HG02885 (cell line): ENCODE measurements around the gene DIABLO.
"Not testable (repeated sequence)": the region's sequence is repeated elsewhere in the genome, so short reads cannot be mapped to it uniquely, and the experiment has no call there.

Experiments used
- ATAC-seq: cut with Tn5 transposase; IDR thresholded peaks from one replicate; pipeline ENCODE4 v1.9.1; 2021; ENCODE audit warnings: mild to moderate bottlenecking; ENCODE audit not compliant: unreplicated experiment, poor library complexity

The DIABLO gene

DNA sequence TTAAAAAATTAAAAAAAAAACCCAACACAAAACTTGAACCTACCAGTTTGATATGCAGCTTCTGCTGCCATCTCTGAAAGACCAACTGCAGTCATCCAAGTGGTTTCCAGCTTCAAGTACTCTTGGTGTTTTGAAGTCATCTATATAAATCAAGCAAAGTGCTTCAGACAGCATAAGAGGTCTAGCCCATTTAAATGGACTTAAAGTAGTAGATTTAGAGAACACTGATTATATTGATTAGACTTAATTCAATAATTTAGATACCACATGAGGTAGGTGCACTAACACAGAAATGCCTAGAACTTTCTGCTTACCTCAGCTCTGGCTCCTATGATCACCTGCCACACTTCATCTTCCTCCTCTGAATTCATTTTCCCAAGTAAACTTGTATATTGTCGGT, 9.4 kb downstream of the DIABLO start:
- no peak for ATAC-seq

GRCh38 chr12:122215771-122216170, 10.1 kb downstream of the DIABLO start:
- no peak for ATAC-seq

GRCh38 chr12:122208073-122208820, 17.6 kb downstream of the DIABLO start:
- ATAC-seq, result no peak

- ATAC-seq, result no peak
These were observed 18.5 kb downstream of the DIABLO start for GRCh38 chr12:122207391-122207790.

- no peak for ATAC-seq
These were observed 18.9 kb downstream of the DIABLO start for GRCh38 chr12:122206976-122207375.

- no peak for ATAC-seq
These were observed 19.6 kb downstream of the DIABLO start for GRCh38 chr12:122206111-122206881.

DNA sequence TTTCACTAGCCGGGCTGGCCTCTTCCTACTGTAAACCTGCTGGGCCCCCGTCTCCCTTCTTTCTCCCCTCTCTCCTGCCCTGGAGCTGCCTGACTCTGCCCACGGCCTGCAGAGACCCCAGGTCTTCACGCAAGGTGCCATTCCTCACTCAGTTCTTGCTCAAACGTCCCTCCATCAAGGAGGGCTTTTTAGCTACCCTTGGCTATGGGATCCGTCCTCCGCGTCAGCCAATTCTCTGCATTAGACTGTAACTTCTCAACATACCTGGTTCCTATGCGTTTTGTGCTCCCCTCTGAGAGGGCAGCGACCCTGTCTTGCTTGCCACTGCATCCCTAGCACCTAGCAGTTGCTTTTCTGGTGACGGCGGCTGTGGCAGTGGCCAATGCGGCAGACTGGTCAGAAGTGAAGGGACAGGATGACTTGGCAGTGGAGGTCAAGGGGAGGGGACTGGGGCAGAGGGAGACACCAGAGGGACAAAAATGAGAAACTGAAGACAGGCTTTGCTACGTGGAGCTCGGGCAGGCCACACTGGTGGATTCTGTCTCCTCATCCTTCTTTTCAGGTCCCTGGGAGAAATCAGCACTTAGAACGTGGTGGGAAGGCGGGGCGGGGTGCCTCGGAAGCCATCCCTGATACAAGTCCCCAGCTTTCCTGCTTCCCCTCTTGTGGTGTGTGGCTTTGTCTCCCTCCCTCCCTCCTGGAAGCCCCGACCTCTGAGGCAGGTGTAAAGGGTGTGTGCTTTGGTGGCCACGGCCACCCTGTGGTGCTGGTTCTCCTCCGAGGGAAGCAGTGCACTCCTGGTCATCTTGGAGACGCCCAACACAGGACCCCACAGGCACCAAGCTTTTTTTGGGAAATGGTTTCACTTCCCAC, 20.6 kb downstream of the DIABLO start:
- no peak for ATAC-seq

DNA sequence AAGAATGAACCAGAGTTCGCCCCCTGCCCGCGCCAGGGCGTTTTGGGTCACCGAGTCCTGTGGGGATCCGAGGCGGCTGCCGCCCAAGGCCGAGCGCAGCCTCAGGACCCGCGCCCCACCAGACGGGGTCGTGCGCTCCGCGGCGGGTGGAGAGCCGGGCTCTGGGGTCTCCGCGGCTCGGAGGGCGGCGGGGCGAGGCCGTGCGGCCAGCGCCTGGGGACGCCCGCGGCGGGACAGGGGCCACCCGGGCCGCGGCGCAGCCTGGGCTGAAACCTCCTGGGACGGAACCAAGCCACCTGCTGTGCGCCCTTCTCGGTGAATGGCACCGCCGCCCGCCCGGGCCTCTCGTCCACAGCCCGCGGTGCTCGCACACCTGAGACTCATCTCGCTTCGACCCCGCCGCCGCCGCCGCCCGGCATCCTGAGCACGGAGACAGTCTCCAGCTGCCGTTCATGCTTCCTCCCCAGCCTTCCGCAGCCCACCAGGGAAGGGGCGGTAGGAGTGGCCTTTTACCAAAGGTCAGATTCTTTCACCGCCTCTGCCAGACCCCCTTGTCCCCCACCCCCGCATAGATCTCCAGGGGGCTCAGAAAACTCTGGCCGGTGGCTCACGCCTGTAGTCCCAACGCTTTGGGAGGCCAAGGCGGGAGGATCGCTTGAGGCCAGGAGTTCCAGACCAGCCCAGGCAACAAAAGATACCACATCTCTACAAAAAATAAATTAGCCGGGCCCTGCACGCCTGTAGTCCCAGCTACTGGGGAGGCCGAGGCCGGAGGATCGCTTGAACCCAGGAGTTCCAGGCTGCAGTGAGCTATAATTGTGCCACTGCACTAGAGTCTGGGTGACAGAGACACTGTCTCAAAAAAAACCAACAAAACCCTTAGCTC, 21.4 kb downstream of the DIABLO start:
- ATAC-seq, result no peak

GRCh38 chr12:122203301-122204166, 22.3 kb downstream of the DIABLO start, which contains the start of gene B3GNT4:
TSS of gene B3GNT4 (plus strand) at chr12:122203709. CDS start at chr12:122204619, 910 bp downstream.
- no peak for ATAC-seq

DNA sequence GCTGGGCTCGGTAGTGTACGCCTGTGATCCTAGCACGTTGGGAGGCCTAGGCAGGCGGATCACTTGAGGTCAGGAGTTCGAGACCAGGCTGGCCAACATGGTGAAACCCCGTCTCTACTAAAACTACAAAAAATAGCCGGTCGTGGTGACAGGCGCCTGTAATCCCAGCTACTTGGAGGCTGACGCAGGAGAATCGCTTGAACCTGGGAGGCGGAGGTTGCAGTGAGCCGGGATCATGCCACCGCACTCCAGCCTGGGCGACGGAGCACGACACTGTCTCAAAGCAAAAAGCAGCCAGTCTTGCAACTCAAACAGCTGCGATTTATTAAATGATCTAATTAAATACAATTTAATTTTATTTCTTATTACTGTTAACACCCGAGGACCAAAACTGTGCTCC, 23.0 kb downstream of the DIABLO start:
- ATAC-seq, result not testable (repeated sequence)

GRCh38 chr12:122202017-122202416, 23.8 kb downstream of the DIABLO start:
- ATAC-seq, result no peak

GRCh38 chr12:122201381-122201780, 24.5 kb downstream of the DIABLO start:
- no peak for ATAC-seq

DNA sequence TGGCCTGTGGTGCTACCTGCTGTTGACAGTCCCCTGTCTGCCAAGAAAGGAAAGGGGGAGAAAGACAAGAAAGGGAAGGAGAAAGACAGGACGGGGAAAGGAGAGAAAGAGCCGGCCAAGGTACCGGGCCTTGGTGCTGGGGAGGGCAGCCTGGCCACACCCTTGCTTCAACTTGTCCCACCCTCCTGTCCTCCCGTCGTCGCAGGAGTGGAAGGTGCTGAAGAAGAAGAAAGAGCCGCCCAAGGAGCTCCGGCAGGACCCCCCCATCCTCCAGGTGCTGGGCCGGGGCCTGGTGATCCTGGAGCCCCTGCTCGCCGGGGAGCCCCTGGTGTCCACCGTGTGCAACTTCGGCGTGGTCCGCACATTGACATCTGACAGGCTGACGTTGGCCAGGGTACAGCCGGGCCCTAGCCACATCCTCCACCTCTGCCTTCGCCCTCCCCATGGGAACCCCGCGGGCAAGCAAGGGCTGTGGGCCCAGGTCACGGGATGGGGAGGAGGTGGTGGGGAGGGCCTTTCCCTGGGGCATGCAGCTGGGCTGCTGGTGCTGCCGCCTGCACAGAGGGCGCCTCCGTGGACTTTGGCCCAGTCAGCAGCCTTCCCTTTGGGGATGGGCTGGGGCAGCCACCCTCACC, 25.2 kb downstream of the DIABLO start:
- no peak for ATAC-seq

- ATAC-seq, result no peak
These were observed 26.1 kb downstream of the DIABLO start for GRCh38 chr12:122199484-122200355.

GRCh38 chr12:122197612-122197966, 28.3 kb downstream of the DIABLO start:
- ATAC-seq, result no peak

- no peak for ATAC-seq
These were observed 30.4 kb downstream of the DIABLO start for GRCh38 chr12:122195405-122195804.

DNA sequence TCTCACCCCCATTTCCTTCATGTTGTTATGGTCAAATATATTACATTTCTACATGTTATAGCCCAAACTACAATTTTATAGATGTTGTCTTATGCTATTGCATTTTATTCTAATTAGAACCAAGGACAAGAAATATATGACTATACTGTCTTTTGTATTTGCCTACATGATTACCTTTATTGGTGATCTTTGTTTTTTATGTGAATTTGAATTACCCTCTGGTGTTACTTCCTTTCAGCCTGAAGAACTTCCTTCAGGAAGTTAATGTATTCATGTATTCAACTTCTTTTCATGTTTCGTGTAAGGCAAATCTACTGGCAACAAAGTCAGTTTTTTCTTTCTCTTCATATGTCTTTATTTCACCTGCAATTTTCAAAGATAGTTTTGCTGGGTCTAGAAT, 31.0 kb downstream of the DIABLO start:
- ATAC-seq, result no peak
